A549 (cell line): ENCODE measurements around the gene RIPOR2. TPM values are rescaled to one million over a fixed set of nuclear protein-coding genes. Genes with fewer than 3 reads are reported as not detected.
A peak's percentile ranks its signal among the peaks of the same experiment; 100 is the strongest.

Experiments
- ATAC-seq, 2 experiments: fragments of 200-7000 bp in 1 of 2; fragments of >200 bp in 1 of 2; cut with Nextera tagmentation in 1 of 2; cut with Tn5 transposase in 1 of 2; 3 replicates each; pipeline versions ENCODE4 v1.8.0 to v1.9.1; 2018 to 2020; ENCODE audit warnings: mild to moderate bottlenecking in 1 of 2, moderate library complexity in 1 of 2
- CTCF ChIA-PET: fragments of 300-600 bp; sonication (Branson Sonifier 250); formaldehyde crosslinking; extraction: SDS; loops from one replicate; lab custom pipeline; 2021; ENCODE audit warnings: antibody characterized with exemption, inconsistent platforms; lab: Yijun Ruan, JAX
- POLR2A ChIA-PET: fragments of 350-600 bp; formaldehyde crosslinking; extraction: SDS; loops from one replicate; lab custom pipeline; 2021; ENCODE audit warnings: antibody characterized with exemption, inconsistent platforms; lab: Yijun Ruan, JAX
- DNase-seq, 2 experiments: peaks; one replicate each; pipeline versions ENCODE4 v3.0.0 to v3.0.0-alpha.2; 2011 to 2016; ENCODE audit warnings: low read depth in 1 of 2, low spot score in 1 of 2
- FAIRE-seq: peaks from 2 replicates; lab custom pipeline; 2011; peaks lifted over from hg19 to GRCh38; lab: Jason Lieb, UNC
- H3K27ac ChIP-seq, 2 experiments: fragments of >200 bp; sonication (Bioruptor Twin); formaldehyde crosslinking; 3 replicates each; pipeline ENCODE4 v1.5.1; 2016 to 2017
- H3K4me1 ChIP-seq: fragments of >200 bp; sonication (Bioruptor Twin); formaldehyde crosslinking; 3 replicates; pipeline ENCODE4 v1.6.1; 2016
- H3K4me2 ChIP-seq: fragments of >200 bp; sonication (Bioruptor Twin); formaldehyde crosslinking; 3 replicates; pipeline ENCODE4 v1.6.1; 2016
- H3K4me3 ChIP-seq: fragments of >200 bp; sonication (Bioruptor Twin); formaldehyde crosslinking; 3 replicates; pipeline ENCODE4 v1.5.1; 2016
- H3K9me3 ChIP-seq: fragments of >200 bp; sonication (Bioruptor Twin); formaldehyde crosslinking; 3 replicates; pipeline ENCODE4 v1.6.1; 2016
- CEBPB ChIP-seq, 2 experiments: fragments of >200 bp in 1 of 2; sonication (Bioruptor Twin) in 1 of 2; formaldehyde crosslinking in 1 of 2; IDR thresholded peaks; 2 replicates each; pipeline ENCODE4 v1.6.1; 2012 to 2016
- CHD2 ChIP-seq: fragments of 150-350 bp; IDR thresholded peaks from 2 replicates; pipeline ENCODE4 v1.6.1; 2014; ENCODE audit warnings: low read length; ENCODE audit not compliant: partially characterized antibody
- CHD4 ChIP-seq: fragments of 200-600 bp; sonication (generic); IDR thresholded peaks from 2 replicates; pipeline ENCODE4 v1.6.1; 2016; ENCODE audit warnings: antibody characterized with exemption, mild to moderate bottlenecking, borderline replicate concordance
- EHF ChIP-seq: fragments of 250-450 bp; sonication (Bioruptor Pico); IDR thresholded peaks from 2 replicates; pipeline ENCODE4 v1.5.0; 2020; ENCODE audit warnings: mild to moderate bottlenecking
- EHMT2 ChIP-seq: fragments of 200-600 bp; sonication (generic); IDR thresholded peaks from 2 replicates; pipeline ENCODE4 v1.6.1; 2016; ENCODE audit warnings: antibody characterized with exemption, low read depth, mild to moderate bottlenecking, moderate library complexity
- FOSB ChIP-seq: fragments of 250-450 bp; sonication (Bioruptor Pico); IDR thresholded peaks from 2 replicates; pipeline ENCODE4 v1.5.0; 2020; ENCODE audit warnings: mild to moderate bottlenecking, moderate library complexity
- FOSL2 ChIP-seq, 2 experiments: fragments of 450-650 bp in 1 of 2; fragments of >200 bp in 1 of 2; sonication (Bioruptor Twin) in 1 of 2; formaldehyde crosslinking; IDR thresholded peaks; 2 replicates each; pipeline versions ENCODE4 v1.5.0 to v1.6.1; 2016 to 2020; ENCODE audit warnings: mild to moderate bottlenecking in 1 of 2, moderate library complexity in 1 of 2
- HDAC2 ChIP-seq: fragments of 200-600 bp; sonication (generic); IDR thresholded peaks from 2 replicates; pipeline ENCODE4 v1.6.1; 2016
- HEYL ChIP-seq: fragments of 250-450 bp; sonication (Bioruptor Pico); IDR thresholded peaks from 2 replicates; pipeline ENCODE4 v1.8.0; 2021; ENCODE audit warnings: mild to moderate bottlenecking, moderate library complexity
- HOXA7 ChIP-seq: fragments of 250-450 bp; sonication (Bioruptor Pico); IDR thresholded peaks from 2 replicates; pipeline ENCODE4 v1.5.0; 2020; ENCODE audit warnings: mild to moderate bottlenecking, moderate library complexity
- JUN ChIP-seq, 2 experiments: fragments of >200 bp; sonication (Bioruptor Twin); formaldehyde crosslinking; IDR thresholded peaks; 2 replicates in 1 of 2; 3 replicates in 1 of 2; pipeline ENCODE4 v1.6.1; 2016 to 2017
- MAX ChIP-seq: IDR thresholded peaks from 2 replicates; pipeline ENCODE4 v1.6.1; 2012
- MYC ChIP-seq: IDR thresholded peaks from 2 replicates; pipeline ENCODE4 v1.6.1; 2012; ENCODE audit warnings: mild to moderate bottlenecking, inconsistent platforms, low read length, improper control_type of control experiment, borderline replicate concordance
- NR3C1 ChIP-seq: fragments of >200 bp; sonication (Bioruptor Twin); formaldehyde crosslinking; IDR thresholded peaks from 3 replicates; pipeline ENCODE4 v1.6.1; 2017
- PBX3 ChIP-seq: IDR thresholded peaks from 2 replicates; pipeline ENCODE4 v1.6.1; 2012
- POLR2AphosphoS2 ChIP-seq: conservative IDR thresholded peaks from 2 replicates; pipeline ENCODE4 v1.6.1; 2012; ENCODE audit warnings: low read length, improper control_type of control experiment, inconsistent platforms
- RARB ChIP-seq: fragments of 250-450 bp; sonication (Bioruptor Pico); IDR thresholded peaks from 2 replicates; pipeline ENCODE4 v1.8.0; 2021; ENCODE audit warnings: mild to moderate bottlenecking, moderate library complexity
- RCOR1 ChIP-seq: fragments of 150-350 bp; IDR thresholded peaks from 2 replicates; pipeline ENCODE4 v1.6.1; 2014; ENCODE audit warnings: antibody characterized with exemption, low read length, low read depth
- RFX5 ChIP-seq: fragments of 450-650 bp; IDR thresholded peaks from 2 replicates; pipeline ENCODE4 v1.7.1; 2014; ENCODE audit warnings: antibody characterized with exemption, mild to moderate bottlenecking, moderate library complexity
- SMC3 ChIP-seq: fragments of >200 bp; sonication (Bioruptor Twin); formaldehyde crosslinking; IDR thresholded peaks from 3 replicates; pipeline ENCODE4 v1.6.1; 2018; ENCODE audit warnings: inconsistent platforms
- SREBF2 ChIP-seq: fragments of 450-650 bp; IDR thresholded peaks from 2 replicates; pipeline ENCODE4 v1.6.1; 2014; ENCODE audit warnings: mild to moderate bottlenecking, moderate library complexity
- TFCP2L1 ChIP-seq: fragments of 250-450 bp; sonication (Bioruptor Pico); IDR thresholded peaks from 2 replicates; pipeline ENCODE4 v1.5.0; 2021; ENCODE audit warnings: mild to moderate bottlenecking
- USF2 ChIP-seq: fragments of 450-650 bp; IDR thresholded peaks from 2 replicates; pipeline ENCODE4 v1.6.1; 2014; ENCODE audit warnings: antibody characterized with exemption
- WGBS: methylation state at CpG from one replicate; pipeline ENCODE4 v1.1.6; 2017; ENCODE audit errors: missing lambda C conversion rate; 5-methylcytosine and 5-hydroxymethylcytosine counted together
- polyA plus RNA-seq, 4 experiments: library from polyadenylated mRNA; depleted of rRNA in 3 of 4; stranded (reverse); fragments of >200 nt; fragmentation: RNase III in 1 of 4; extraction: RNeasy Plus Mini Kit Qiagen cat#74134 plus additional on column Dnase treatment in 1 of 4; gene quantifications; 2 replicates in 3 of 4; 3 replicates in 1 of 4; pipeline ENCODE4 v1.2.3, GENCODE V29; 2011 to 2017
- TF ChIP-seq, protein P1 (sequence below): fragments of >200 bp; sonication (Bioruptor Twin); formaldehyde crosslinking; IDR thresholded peaks from 3 replicates; pipeline ENCODE4 v1.5.1; 2016
- TF ChIP-seq, protein P2 (sequence below): fragments of 250-450 bp; sonication (Bioruptor Pico); IDR thresholded peaks from 2 replicates; pipeline ENCODE4 v1.5.0; 2021; ENCODE audit warnings: mild to moderate bottlenecking, moderate library complexity, borderline replicate concordance

Gene RIPOR2
- polyA plus RNA-seq, 2 of the 4 experiments (the other 2 are of a cell fraction) = 0.01 TPM; not detected in 1

GRCh38 chr6:24936641-24937317 lies 1.0 kb upstream of the RIPOR2 start:
- ATAC-seq (no peak), DNase-seq (no peak), FAIRE-seq (no peak)
- Histone ChIP-seq H3K27ac (no peak overlapping the region), H3K4me2 (no peak overlapping the region), H3K9me3 (no peaks in the 10 kb centered on the region), H3K4me3 (no peak overlapping the region), H3K4me1 (no peaks in the 10 kb centered on the region)
- ChIA-PET CTCF (interaction anchor here (1.4 kb wide), 1 partner anchor 81 kb away, joined by 4 read pairs; no protein-coding TSS in a partner anchor), POLR2A (interaction anchor here (0.6 kb wide), 1 partner anchor 636 kb away, joined by 3 read pairs; no protein-coding TSS in a partner anchor)
- TF ChIP-seq RCOR1 (no peak), FOSB (no peak), SREBF2 (no peak), HOXA7 (CRISPR knock-in tag) (no peak), CEBPB (IDR thresholded peaks at IDR 0.05) (no peak), SMC3 (no peak), POLR2AphosphoS2 (no peak), JUN (IDR thresholded peaks at IDR 0.05) (no peak), FOSL2 (IDR thresholded peaks at IDR 0.05) (no peak), FOSL2 (CRISPR knock-in tag; IDR thresholded peaks at IDR 0.05) (no peak), HEYL (CRISPR knock-in tag) (no peak), NR3C1 (no peak), RARB (CRISPR knock-in tag) (no peak), CHD2 (no peak)
- WGBS = 39% methylated on average over 5 of the region's 5 CpGs

DNA sequence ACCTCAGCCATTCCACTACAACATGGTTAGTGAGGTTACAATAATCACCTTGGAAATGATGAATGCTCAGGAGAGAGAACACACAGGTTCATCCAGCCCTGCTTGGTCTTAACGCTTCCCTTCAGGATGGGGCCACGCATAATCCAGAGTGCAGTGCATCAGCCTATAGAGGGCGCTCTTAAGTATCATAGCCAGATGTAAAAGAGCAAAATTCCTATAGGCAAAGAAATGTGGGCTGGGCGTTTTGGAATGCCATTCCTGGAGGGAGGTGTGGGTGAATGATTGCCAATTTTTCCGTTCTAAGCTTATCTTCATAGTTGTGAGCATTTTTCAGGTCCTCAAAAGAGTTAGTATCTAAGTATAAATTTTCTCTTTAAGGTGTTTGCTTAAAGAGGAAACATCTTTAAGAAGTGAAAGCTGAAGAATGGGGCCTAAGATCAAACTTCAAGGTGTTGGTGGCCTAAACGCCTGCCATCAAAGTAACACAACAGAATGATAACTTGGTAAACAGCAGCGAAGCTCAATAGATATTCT lies 1.8 kb downstream of the RIPOR2 start:
- ATAC-seq (peak in 1 of 2 experiments; percentile 78; a peak in 3 of 6 replicates), FAIRE-seq (no peak), DNase-seq (peak; percentile 12 to 35)
- CTCF ChIA-PET = interaction anchor here (0.7 to 1.5 kb wide), 3 partner anchors 10 to 77 kb away, joined by 3 to 4 read pairs (median 3); no protein-coding TSS in a partner anchor
- Histone ChIP-seq H3K4me2 (no peak overlapping the region), H3K9me3 (no peaks in the 10 kb centered on the region), H3K27ac (no peak overlapping the region), H3K4me3 (no peak overlapping the region), H3K4me1 (no peaks in the 10 kb centered on the region)
- TF ChIP-seq, protein P1, sequence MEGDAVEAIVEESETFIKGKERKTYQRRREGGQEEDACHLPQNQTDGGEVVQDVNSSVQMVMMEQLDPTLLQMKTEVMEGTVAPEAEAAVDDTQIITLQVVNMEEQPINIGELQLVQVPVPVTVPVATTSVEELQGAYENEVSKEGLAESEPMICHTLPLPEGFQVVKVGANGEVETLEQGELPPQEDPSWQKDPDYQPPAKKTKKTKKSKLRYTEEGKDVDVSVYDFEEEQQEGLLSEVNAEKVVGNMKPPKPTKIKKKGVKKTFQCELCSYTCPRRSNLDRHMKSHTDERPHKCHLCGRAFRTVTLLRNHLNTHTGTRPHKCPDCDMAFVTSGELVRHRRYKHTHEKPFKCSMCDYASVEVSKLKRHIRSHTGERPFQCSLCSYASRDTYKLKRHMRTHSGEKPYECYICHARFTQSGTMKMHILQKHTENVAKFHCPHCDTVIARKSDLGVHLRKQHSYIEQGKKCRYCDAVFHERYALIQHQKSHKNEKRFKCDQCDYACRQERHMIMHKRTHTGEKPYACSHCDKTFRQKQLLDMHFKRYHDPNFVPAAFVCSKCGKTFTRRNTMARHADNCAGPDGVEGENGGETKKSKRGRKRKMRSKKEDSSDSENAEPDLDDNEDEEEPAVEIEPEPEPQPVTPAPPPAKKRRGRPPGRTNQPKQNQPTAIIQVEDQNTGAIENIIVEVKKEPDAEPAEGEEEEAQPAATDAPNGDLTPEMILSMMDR = peak; percentile 27
- TF ChIP-seq EHF (CRISPR knock-in tag) (no peak), EHMT2 (no peak), HDAC2 (no peak)
- WGBS = 19% methylated on average over 7 of the region's 7 CpGs
- POLR2A ChIA-PET = no interaction called here

DNA sequence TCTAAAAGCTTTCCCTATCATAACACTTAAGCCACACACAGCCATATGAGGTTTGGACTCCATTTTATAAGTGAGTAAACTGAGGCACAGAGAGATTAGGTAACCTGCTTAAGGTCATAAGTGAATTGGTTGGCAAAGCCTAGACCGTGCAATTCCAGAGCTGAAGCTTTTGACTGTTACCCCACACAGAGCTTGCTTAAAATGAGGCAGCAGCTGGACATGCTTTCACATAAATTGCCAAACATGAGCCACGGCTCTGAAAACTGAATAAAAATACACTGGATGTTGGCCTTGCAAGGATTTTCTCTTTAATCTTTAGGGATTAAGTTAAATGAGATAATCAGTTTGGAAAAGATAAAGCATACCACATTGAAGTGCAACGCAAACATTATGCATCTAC lies 2.5 kb downstream of the RIPOR2 start:
- TF ChIP-seq HEYL (CRISPR knock-in tag) (no peak), MYC (no peak)
- H3K4me3 ChIP-seq = no peak overlapping the region
- POLR2A ChIA-PET = no interaction called here
- no peak for DNase-seq
- ATAC-seq = no peak
- H3K4me2 ChIP-seq = no peak overlapping the region
- WGBS = 43% methylated on average over 3 of the region's 3 CpGs
- no peak for FAIRE-seq
- no peaks in the 10 kb centered on the region for H3K4me1 ChIP-seq
- H3K27ac ChIP-seq = no peak overlapping the region
- no peaks in the 10 kb centered on the region for H3K9me3 ChIP-seq
- CTCF ChIA-PET = interaction anchor here (1.0 to 1.5 kb wide), 2 partner anchors 76 to 166 kb away, joined by 3 read pairs; no protein-coding TSS in a partner anchor

DNA sequence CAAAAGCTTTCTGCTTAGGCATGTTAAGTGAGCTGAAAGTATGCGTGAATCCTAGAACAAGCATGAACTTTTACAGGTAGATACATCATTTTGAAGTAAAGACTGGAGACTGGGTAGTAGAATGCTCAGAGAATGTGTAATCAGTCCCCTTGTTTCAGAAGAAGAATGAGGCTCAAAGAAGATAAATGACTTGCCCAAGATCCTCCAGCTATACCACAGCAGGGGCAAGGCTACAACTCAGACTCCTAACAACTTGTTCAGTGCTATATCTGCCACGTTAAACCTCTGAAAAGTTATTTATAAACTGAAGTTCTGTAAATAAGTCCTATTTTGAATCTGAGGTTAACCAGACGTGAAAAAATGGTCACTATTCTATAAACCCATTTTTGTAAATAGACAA lies 2.9 kb downstream of the RIPOR2 start:
- POLR2A ChIA-PET = no interaction called here
- CTCF ChIA-PET = interaction anchor here (1.0 to 1.5 kb wide), 2 partner anchors 76 to 166 kb away, joined by 3 read pairs; no protein-coding TSS in a partner anchor
- no peak for TF ChIP-seq TFCP2L1
- TF ChIP-seq, protein P2, sequence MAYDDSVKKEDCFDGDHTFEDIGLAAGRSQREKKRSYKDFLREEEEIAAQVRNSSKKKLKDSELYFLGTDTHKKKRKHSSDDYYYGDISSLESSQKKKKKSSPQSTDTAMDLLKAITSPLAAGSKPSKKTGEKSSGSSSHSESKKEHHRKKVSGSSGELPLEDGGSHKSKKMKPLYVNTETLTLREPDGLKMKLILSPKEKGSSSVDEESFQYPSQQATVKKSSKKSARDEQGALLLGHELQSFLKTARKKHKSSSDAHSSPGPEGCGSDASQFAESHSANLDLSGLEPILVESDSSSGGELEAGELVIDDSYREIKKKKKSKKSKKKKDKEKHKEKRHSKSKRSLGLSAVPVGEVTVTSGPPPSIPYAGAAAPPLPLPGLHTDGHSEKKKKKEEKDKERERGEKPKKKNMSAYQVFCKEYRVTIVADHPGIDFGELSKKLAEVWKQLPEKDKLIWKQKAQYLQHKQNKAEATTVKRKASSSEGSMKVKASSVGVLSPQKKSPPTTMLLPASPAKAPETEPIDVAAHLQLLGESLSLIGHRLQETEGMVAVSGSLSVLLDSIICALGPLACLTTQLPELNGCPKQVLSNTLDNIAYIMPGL = no peak
- no peak for TF ChIP-seq USF2
- TF ChIP-seq MAX = no peak
- no peak for TF ChIP-seq FOSL2 (IDR thresholded peaks at IDR 0.05)
- TF ChIP-seq FOSL2 (CRISPR knock-in tag; IDR thresholded peaks at IDR 0.05) = no peak
- no peak for TF ChIP-seq PBX3
- TF ChIP-seq CHD4 = no peak
- TF ChIP-seq RFX5 = no peak

More for the DNA sequence above, 2.9 kb downstream of the RIPOR2 start:
- Histone ChIP-seq H3K27ac (no peak overlapping the region), H3K4me1 (no peaks in the 10 kb centered on the region), H3K4me2 (no peak overlapping the region), H3K9me3 (no peaks in the 10 kb centered on the region), H3K4me3 (no peak overlapping the region)
- no peak for FAIRE-seq
- 6% methylated on average over 3 of the region's 3 CpGs for WGBS
- DNase-seq = no peak
- ATAC-seq = no peak
